Heart right ventricle (tissue), 16 donors: Measurements from ENCODE around the gene MEF2C. TPM values are rescaled to one million over a fixed set of nuclear protein-coding genes. Genes with fewer than 3 reads are reported as not detected.

Experiments used
- ATAC-seq, 8 donors: fragments of 200-7000 bp; cut with Tn5 transposase; one replicate each; pipeline ENCODE4 v1.9.1; 2020; ENCODE audit warnings: mild to moderate bottlenecking in 8 of 8, moderate library complexity in 8 of 8, moderate number of reproducible peaks in 1 of 8
- DNase-seq, 2 donors: peaks; one replicate each; pipeline ENCODE4 v3.0.0-alpha.2; 2020
- H3K27ac ChIP-seq, 10 donors: fragments of 200-600 bp; sonication (generic) in 2 of 10; one replicate each; pipeline versions ENCODE4 v1.5.0 to v1.8.0; 2020 to 2022; ENCODE audit warnings: mild to moderate bottlenecking in 3 of 10
- H3K27me3 ChIP-seq, 7 donors: fragments of 200-600 bp; one replicate each; pipeline ENCODE4 v1.8.0; 2021 to 2022; ENCODE audit warnings: mild to moderate bottlenecking in 2 of 7
- H3K36me3 ChIP-seq, 9 donors: fragments of 200-600 bp; sonication (generic) in 1 of 9; one replicate each; pipeline versions ENCODE4 v1.5.0 to v1.8.0; 2020 to 2022; ENCODE audit warnings: mild to moderate bottlenecking in 2 of 9
- H3K4me1 ChIP-seq, 9 donors: fragments of 200-600 bp; sonication (generic) in 1 of 9; one replicate each; pipeline versions ENCODE4 v1.5.0 to v1.8.0; 2020 to 2022; ENCODE audit warnings: mild to moderate bottlenecking in 4 of 9
- H3K4me3 ChIP-seq, 10 donors: fragments of 200-600 bp; sonication (generic) in 2 of 10; one replicate each; pipeline versions ENCODE4 v1.5.0 to v1.8.0; 2020 to 2022; ENCODE audit warnings: mild to moderate bottlenecking in 7 of 10, moderate library complexity in 2 of 10
- H3K9me3 ChIP-seq, 11 donors: fragments of 200-600 bp in 10 of 11; sonication (generic) in 2 of 11; one replicate each; pipeline versions ENCODE4 v1.5.0 to v1.8.0; 2013 to 2022; ENCODE audit warnings: mild to moderate bottlenecking in 2 of 11, control low read depth in 1 of 11, moderate library complexity in 1 of 11
- WGBS, 2 donors: extraction: QIAGEN DNeasy Blood & Tissue Kit; methylation state at CpG; one replicate each; pipeline ENCODE4 v1.1.7; 2013; ENCODE audit warnings: inconsistent platforms in 1 of 2; 5-methylcytosine and 5-hydroxymethylcytosine counted together
- intact Hi-C, 10 donors: fragments of 100-400 bp; cut with DNase I; formaldehyde crosslinking; loops; one replicate each; pipeline versions ENCODE4 v1.11.1 to v1.14.2; 2022
- polyA plus RNA-seq, 2 donors: library from polyadenylated mRNA; stranded (reverse); fragments of 200-250 nt; gene quantifications; one replicate each; pipeline ENCODE4 v1.2.3, GENCODE V29; 2013
- total RNA-seq, 10 donors: library from RNA; stranded (reverse); fragmentation: NEBNext Ultra II Directional in 3 of 10; extraction: Animal tissue kit (Norgen Biotek cat#: 25700) in 3 of 10; gene quantifications; one replicate each; pipeline versions ENCODE4 v1.2.1 to v1.2.4, GENCODE V29; 2021 to 2023
- TF ChIP-seq, protein P1 (sequence below), 9 donors: fragments of 200-600 bp; sonication (generic) in 2 of 9; IDR thresholded peaks; one replicate each; pipeline versions ENCODE4 v1.5.0 to v1.8.0; 2021 to 2022; ENCODE audit warnings: antibody characterized with exemption in 9 of 9, mild to moderate bottlenecking in 5 of 9, moderate library complexity in 1 of 9
- donor health status: Arrhythmogenic right ventricular cardiomyopathy.
- donor health status: ischemic (EF 13 %, LVEDD 7.1; RV severe dilation, severe dysfunction).
- donor health status: healthy with polysubstance abuse.
- donor health status: DM: no; HTN: yes; CAD: no.
- donor health status: DM: no; HTN: no; CAD: no.
- donor health status: ischemic (EF 25% LVEDD 6.9; RV normal size, moderate dysfunction).
- donor health status: ischemic (EF 25% LVEDD 5.7; RV mildly dilated, moderate dysfunction).
- donor health status: healthy.
- donor health status: DM: yes; HTN: yes; CAD: no.
- donor health status: Ischemic cardiomyopathy.
- donor health status: ischemic (EF 35%, LVEDD 5.7; RV mildly dilated, moderate dysfunction).
- donor health status: nonischemic (EF 11% LVEDD 7.7; RV severe dilation, severe dysfunction).
- donor health status: DM: yes; HTN: yes; CAD: no.
- donor health status: PGD.
- donor health status: ischemic (EF 29% LVEDD 5.4; RV normal size, mild dysfunction).
- donor health status: nonischemic (EF 23%, LVEDD 6.1; RV moderate dilation, normal function).

MEF2C gene
- total and polyA plus RNA-seq, 12 donors = 11.2 to 88.7 (median 66.3) TPM

GRCh38 chr5:88743231-88743834 is 139.7 kb downstream of the MEF2C start:
- intact Hi-C loops = loop anchor here in 3 of 10 donors (5.0 to 10.0 kb wide), 3 partner anchors 44 to 91 kb away; no protein-coding TSS in a partner anchor
- DNase-seq (no peak), ATAC-seq (peak in 1 of 8 donors; percentile 44)
- H3K4me1 ChIP-seq = peaks cover 0 to 43% (median 18%) of the 10 kb centered on the region in 9 donors
- H3K36me3 ChIP-seq = peaks cover 0 to 70% (median 4%) of the 10 kb centered on the region in 9 donors
- WGBS, 2 donors = 19 to 32% methylated on average over 2 of the region's 2 CpGs
- H3K4me3 ChIP-seq = no peak overlapping the region
- H3K27ac ChIP-seq = peak overlapping the region in 2 of 10 donors; percentile 11 to 42
- TF ChIP-seq, protein P1, sequence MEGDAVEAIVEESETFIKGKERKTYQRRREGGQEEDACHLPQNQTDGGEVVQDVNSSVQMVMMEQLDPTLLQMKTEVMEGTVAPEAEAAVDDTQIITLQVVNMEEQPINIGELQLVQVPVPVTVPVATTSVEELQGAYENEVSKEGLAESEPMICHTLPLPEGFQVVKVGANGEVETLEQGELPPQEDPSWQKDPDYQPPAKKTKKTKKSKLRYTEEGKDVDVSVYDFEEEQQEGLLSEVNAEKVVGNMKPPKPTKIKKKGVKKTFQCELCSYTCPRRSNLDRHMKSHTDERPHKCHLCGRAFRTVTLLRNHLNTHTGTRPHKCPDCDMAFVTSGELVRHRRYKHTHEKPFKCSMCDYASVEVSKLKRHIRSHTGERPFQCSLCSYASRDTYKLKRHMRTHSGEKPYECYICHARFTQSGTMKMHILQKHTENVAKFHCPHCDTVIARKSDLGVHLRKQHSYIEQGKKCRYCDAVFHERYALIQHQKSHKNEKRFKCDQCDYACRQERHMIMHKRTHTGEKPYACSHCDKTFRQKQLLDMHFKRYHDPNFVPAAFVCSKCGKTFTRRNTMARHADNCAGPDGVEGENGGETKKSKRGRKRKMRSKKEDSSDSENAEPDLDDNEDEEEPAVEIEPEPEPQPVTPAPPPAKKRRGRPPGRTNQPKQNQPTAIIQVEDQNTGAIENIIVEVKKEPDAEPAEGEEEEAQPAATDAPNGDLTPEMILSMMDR (IDR thresholded peaks at IDR 0.05) = no peak
- no peaks in the 10 kb centered on the region for H3K9me3 ChIP-seq
- no peaks in the 10 kb centered on the region for H3K27me3 ChIP-seq

GRCh38 chr5:88741964-88742363 is 141.0 kb downstream of the MEF2C start:
- intact Hi-C loops = loop anchor here in 3 of 10 donors (5.0 to 10.0 kb wide), 3 partner anchors 45 to 93 kb away; no protein-coding TSS in a partner anchor
- peaks cover 0 to 44% (median 18%) of the 10 kb centered on the region in 9 donors for H3K4me1 ChIP-seq

GRCh38 chr5:88740604-88741185 is 142.3 kb downstream of the MEF2C start:
- H3K36me3 ChIP-seq = peaks cover 0 to 61% (median 0%) of the 10 kb centered on the region in 9 donors
- no peaks in the 10 kb centered on the region for H3K27me3 ChIP-seq
- H3K4me3 ChIP-seq = no peak overlapping the region
- intact Hi-C loops = loop anchor here in 3 of 10 donors (5.0 to 10.0 kb wide), 3 partner anchors 47 to 94 kb away; no protein-coding TSS in a partner anchor
- DNase-seq (no peak), ATAC-seq (no peak)
- no peak overlapping the region for H3K27ac ChIP-seq
- H3K9me3 ChIP-seq = no peaks in the 10 kb centered on the region
- TF ChIP-seq, protein P1 (IDR thresholded peaks at IDR 0.05) = no peak
- peaks cover 0 to 50% (median 20%) of the 10 kb centered on the region in 9 donors for H3K4me1 ChIP-seq
- 81 to 82% methylated on average over 5 of the region's 5 CpGs for WGBS, 2 donors

More at GRCh38 chr5:88741964-88742363, 141.0 kb downstream of the MEF2C start:
- no peaks in the 10 kb centered on the region for H3K27me3 ChIP-seq
- ATAC-seq (no peak), DNase-seq (no peak)
- 73 to 80% methylated on average over 1 of the region's 1 CpG for WGBS, 2 donors
- TF ChIP-seq, protein P1 (IDR thresholded peaks at IDR 0.05) = no peak
- no peaks in the 10 kb centered on the region for H3K9me3 ChIP-seq
- peak overlapping the region in 1 of 10 donors; percentile 42 for H3K27ac ChIP-seq
- peaks cover 0 to 69% (median 3%) of the 10 kb centered on the region in 9 donors for H3K36me3 ChIP-seq
- no peak overlapping the region for H3K4me3 ChIP-seq

- peaks cover 0 to 69% (median 32%) of the 10 kb centered on the region in 9 donors for H3K4me1 ChIP-seq
- WGBS, 2 donors = 95 to 100% methylated on average over 1 of the region's 2 CpGs
These were observed 146.5 kb downstream of the MEF2C start for GRCh38 chr5:88736494-88736893.

More at GRCh38 chr5:88736494-88736893, 146.5 kb downstream of the MEF2C start:
- TF ChIP-seq, protein P1 (IDR thresholded peaks at IDR 0.05) = no peak
- peak overlapping the region in 1 of 10 donors; percentile 55 for H3K27ac ChIP-seq
- H3K9me3 ChIP-seq = no peaks in the 10 kb centered on the region
- H3K4me3 ChIP-seq = no peak overlapping the region
- no peaks in the 10 kb centered on the region for H3K27me3 ChIP-seq
- peaks cover 0 to 41% (median 0%) of the 10 kb centered on the region in 9 donors for H3K36me3 ChIP-seq
- intact Hi-C loops = loop anchor here in 5 of 10 donors (5.0 to 10.0 kb wide), 6 partner anchors 91 to 1668 kb away; partner anchors contain the start of gene CETN3 (in 1 of the 5)
- no peak for DNase-seq
- ATAC-seq = no peak
